Neuronal stem cell (in vitro differentiated cells): ENCODE measurements around the gene TANK.

Source experiments
- DNase-seq: peaks from one replicate; pipeline ENCODE4 v3.0.0-alpha.2; 2013; ENCODE audit warnings: low spot score
- H2AFZ ChIP-seq: one replicate; pipeline ENCODE4 v1.6.1; 2013; ENCODE audit warnings: mild to moderate bottlenecking, low read length, inconsistent platforms
- H2AK5ac ChIP-seq: 2 replicates; pipeline ENCODE4 v1.6.1; 2013; ENCODE audit warnings: low read depth, mild to moderate bottlenecking, inconsistent platforms, low read length, moderate library complexity, mixed read lengths
- H2BK120ac ChIP-seq: 2 replicates; pipeline ENCODE4 v1.6.1; 2013; ENCODE audit warnings: low read depth, mild to moderate bottlenecking, inconsistent platforms, low read length, moderate library complexity, mixed read lengths
- H2BK12ac ChIP-seq: one replicate; pipeline ENCODE4 v1.6.1; 2013; ENCODE audit warnings: low read length, inconsistent platforms
- H2BK15ac ChIP-seq: 2 replicates; pipeline ENCODE4 v1.6.1; 2013; ENCODE audit warnings: mild to moderate bottlenecking, low read length, inconsistent platforms, mixed read lengths
- H2BK5ac ChIP-seq: one replicate; pipeline ENCODE4 v1.6.1; 2013; ENCODE audit warnings: inconsistent platforms, mild to moderate bottlenecking, low read length, moderate library complexity
- H3K14ac ChIP-seq: one replicate; pipeline ENCODE4 v1.6.1; 2013; ENCODE audit warnings: low read length, inconsistent platforms
- H3K18ac ChIP-seq: 2 replicates; pipeline ENCODE4 v1.6.1; 2013; ENCODE audit warnings: low read length, inconsistent platforms
- H3K23ac ChIP-seq: 2 replicates; pipeline ENCODE4 v1.6.1; 2013; ENCODE audit warnings: low read depth, mild to moderate bottlenecking, mixed read lengths, low read length, inconsistent platforms; ENCODE audit not compliant: poor library complexity
- H3K27ac ChIP-seq: replicated peaks from 3 replicates; pipeline ENCODE4 v1.5.1; 2013; ENCODE audit warnings: low read length, inconsistent platforms
- H3K27me3 ChIP-seq, 3 experiments: 2 replicates each; pipeline ENCODE4 v1.6.1; 2013; ENCODE audit warnings: low read length in 3 of 3, mild to moderate bottlenecking in 2 of 3, inconsistent platforms in 1 of 3, low read depth in 1 of 3, mixed read lengths in 1 of 3, moderate library complexity in 1 of 3; ENCODE audit not compliant: control insufficient read depth in 3 of 3, insufficient read depth in 3 of 3
- H3K36me3 ChIP-seq, 2 donors: replicated peaks in 1 of 2; 2 replicates each; pipeline ENCODE4 v1.6.1; 2013; ENCODE audit warnings: low read length in 2 of 2; ENCODE audit not compliant: control insufficient read depth in 2 of 2, insufficient read depth in 2 of 2
- H3K4ac ChIP-seq: 2 replicates; pipeline ENCODE4 v1.6.1; 2013; ENCODE audit warnings: inconsistent platforms, mild to moderate bottlenecking, low read length, moderate library complexity
- H3K4me1 ChIP-seq, 2 donors: 1 replicate in 1 of 2; 2 replicates in 1 of 2; pipeline ENCODE4 v1.6.1; 2013; ENCODE audit warnings: low read length in 2 of 2, low read depth in 1 of 2; ENCODE audit not compliant: control insufficient read depth in 2 of 2, insufficient read depth in 1 of 2
- H3K4me2 ChIP-seq: one replicate; pipeline ENCODE4 v1.6.1; 2013; ENCODE audit warnings: mild to moderate bottlenecking, low read length, inconsistent platforms; ENCODE audit not compliant: insufficient read depth, poor library complexity, severe bottlenecking
- H3K4me3 ChIP-seq, 2 donors: 2 replicates each; pipeline ENCODE4 v1.5.1; 2013; ENCODE audit warnings: low read length in 2 of 2, mild to moderate bottlenecking in 2 of 2, inconsistent platforms in 1 of 2, moderate library complexity in 1 of 2
- H3K79me1 ChIP-seq: one replicate; pipeline ENCODE4 v1.6.1; 2013; ENCODE audit warnings: low read depth, mild to moderate bottlenecking, inconsistent platforms, low read length, moderate library complexity
- H3K9ac ChIP-seq: one replicate; pipeline ENCODE4 v1.6.1; 2013; ENCODE audit warnings: mild to moderate bottlenecking, low read depth, low read length, inconsistent platforms; ENCODE audit not compliant: poor library complexity
- H3K9me3 ChIP-seq, 2 donors: replicated peaks in 1 of 2; 2 replicates each; pipeline versions ENCODE3 to v1.6.1; 2013; ENCODE audit warnings: low read length in 2 of 2, mild to moderate bottlenecking in 2 of 2, inconsistent platforms in 1 of 2, low read depth in 1 of 2, mixed read lengths in 1 of 2, moderate library complexity in 1 of 2; ENCODE audit not compliant: control insufficient read depth in 2 of 2, insufficient read depth in 1 of 2
- H4K8ac ChIP-seq: one replicate; pipeline ENCODE4 v1.6.1; 2013; ENCODE audit warnings: low read depth, mild to moderate bottlenecking, inconsistent platforms, low read length, moderate library complexity
- H4K91ac ChIP-seq: one replicate; pipeline ENCODE4 v1.6.1; 2013; ENCODE audit warnings: low read length, low read depth, mild to moderate bottlenecking, inconsistent platforms; ENCODE audit not compliant: poor library complexity
- WGBS, 2 donors: extraction: QIAGEN DNeasy Blood & Tissue Kit; methylation state at CpG; one replicate each; pipeline ENCODE4 v1.1.7; 2013; ENCODE audit warnings: missing lambda C conversion rate in 2 of 2, mixed read lengths in 1 of 2; ENCODE audit not compliant: insufficient read length in 2 of 2, insufficient replicate concordance in 1 of 2; ENCODE audit errors: extremely low coverage in 2 of 2; 5-methylcytosine and 5-hydroxymethylcytosine counted together

Gene TANK

DNA sequence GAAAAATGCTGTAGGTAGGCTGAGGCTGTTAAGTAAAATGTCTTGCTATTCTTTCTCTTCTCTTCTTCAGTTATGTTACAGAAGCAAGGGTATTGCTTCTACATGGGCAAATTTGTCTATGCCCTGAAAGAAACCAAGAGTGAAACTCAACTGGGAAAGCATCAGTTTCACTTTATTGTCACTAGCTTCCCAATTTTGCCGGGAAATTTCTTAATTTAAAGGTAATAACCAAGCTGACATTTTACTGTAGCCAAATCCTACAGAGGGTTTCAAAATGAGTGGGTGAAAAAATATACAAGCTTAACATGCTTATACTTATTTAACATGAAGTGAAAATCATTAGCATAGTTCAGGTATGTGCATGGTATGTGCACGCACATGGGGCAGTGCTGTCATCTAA is 3.2 kb downstream of the TANK start:
- H2BK5ac ChIP-seq = no peak overlapping the region
- no peak overlapping the region for H3K4ac ChIP-seq
- H3K23ac ChIP-seq = no peak overlapping the region
- no peak overlapping the region for H3K4me3 ChIP-seq
- H2BK12ac ChIP-seq = no peak overlapping the region
- WGBS, 2 donors = no CpG with 5 or more reads among the region's 2 CpGs
- no peaks in the 10 kb centered on the region for H3K79me1 ChIP-seq
- H3K4me1 ChIP-seq = peaks cover 0 to 4% of the 10 kb centered on the region in 2 donors
- no peak overlapping the region for H3K4me2 ChIP-seq
- no peaks in the 10 kb centered on the region for H3K27me3 ChIP-seq
- no peak overlapping the region for H4K91ac ChIP-seq
- no peak overlapping the region for H2AK5ac ChIP-seq
- H4K8ac ChIP-seq = no peak overlapping the region
- H2BK120ac ChIP-seq = no peak overlapping the region
- no peak overlapping the region for H3K27ac ChIP-seq
- H3K14ac ChIP-seq = no peak overlapping the region
- H2BK15ac ChIP-seq = no peak overlapping the region
- no peak for DNase-seq
- H3K9ac ChIP-seq = no peak overlapping the region
- no peaks in the 10 kb centered on the region for H3K9me3 ChIP-seq
- H3K18ac ChIP-seq = no peak overlapping the region
- no peak overlapping the region for H2AFZ ChIP-seq
- peaks cover 1 to 34% of the 10 kb centered on the region in 2 donors for H3K36me3 ChIP-seq

DNA sequence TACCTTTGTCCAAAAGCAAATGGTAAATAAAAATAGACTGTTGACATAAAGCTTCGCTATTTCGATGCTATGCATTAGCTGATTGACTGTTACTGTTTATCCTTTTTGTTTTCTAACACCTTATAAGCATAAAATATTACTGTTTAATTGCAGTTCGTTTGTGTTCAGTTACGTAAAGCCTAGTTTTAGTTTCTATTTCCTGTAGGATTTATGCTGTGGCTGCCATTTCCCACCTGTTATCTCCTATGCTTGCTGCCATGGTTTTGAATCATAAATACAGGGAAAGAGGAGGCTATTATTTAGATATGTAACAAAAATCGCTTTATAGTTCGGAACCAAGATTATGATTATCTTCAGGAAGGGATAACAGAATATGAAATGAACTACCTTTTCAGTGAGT is 3.9 kb downstream of the TANK start:
- peaks cover 0 to 4% of the 10 kb centered on the region in 2 donors for H3K4me1 ChIP-seq
- no peak overlapping the region for H2BK120ac ChIP-seq
- no CpG with 5 or more reads among the region's 6 CpGs for WGBS, 2 donors

DNA sequence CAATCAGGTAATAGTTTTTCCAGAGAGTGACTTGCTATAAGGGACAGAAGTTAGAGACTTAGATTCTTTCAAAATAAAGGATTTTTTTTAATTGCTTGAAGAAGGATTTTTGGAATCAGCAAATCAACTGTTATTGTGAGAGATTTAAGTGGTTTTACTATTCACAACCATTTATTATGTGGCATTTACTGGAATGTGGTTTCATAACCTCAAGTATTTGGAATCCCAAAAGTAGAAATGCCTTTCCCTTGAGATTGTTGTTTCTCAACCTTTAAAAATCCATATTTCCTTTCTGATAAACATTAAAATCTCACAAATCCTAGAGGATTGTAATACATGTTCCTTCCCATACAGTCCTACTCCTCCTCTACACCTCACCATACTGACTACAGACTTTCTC is 5.0 kb downstream of the TANK start:
- H3K4me3 ChIP-seq = no peak overlapping the region
- no peak overlapping the region for H2BK12ac ChIP-seq
- no peak overlapping the region for H3K27ac ChIP-seq
- no peak overlapping the region for H4K91ac ChIP-seq
- peaks cover 0 to 4% of the 10 kb centered on the region in 2 donors for H3K4me1 ChIP-seq
- no peak overlapping the region for H3K9ac ChIP-seq
- H3K23ac ChIP-seq = no peak overlapping the region
- H3K36me3 ChIP-seq = peaks cover 1 to 34% of the 10 kb centered on the region in 2 donors
- H3K9me3 ChIP-seq = no peaks in the 10 kb centered on the region
- no peak overlapping the region for H2BK15ac ChIP-seq
- no peak overlapping the region for H4K8ac ChIP-seq
- no peak overlapping the region for H3K4me2 ChIP-seq
- no peak overlapping the region for H2BK120ac ChIP-seq
- no peaks in the 10 kb centered on the region for H3K27me3 ChIP-seq
- no peak overlapping the region for H3K4ac ChIP-seq
- no peak for DNase-seq
- H2AFZ ChIP-seq = no peak overlapping the region
- no peak overlapping the region for H3K18ac ChIP-seq
- H2BK5ac ChIP-seq = no peak overlapping the region
- H3K79me1 ChIP-seq = no peaks in the 10 kb centered on the region
- H2AK5ac ChIP-seq = no peak overlapping the region
- H3K14ac ChIP-seq = no peak overlapping the region

More for the DNA sequence above, 3.9 kb downstream of the TANK start:
- H3K27me3 ChIP-seq = no peaks in the 10 kb centered on the region
- H3K9ac ChIP-seq = no peak overlapping the region
- H3K79me1 ChIP-seq = no peaks in the 10 kb centered on the region
- no peak overlapping the region for H3K4me2 ChIP-seq
- no peak overlapping the region for H3K14ac ChIP-seq
- H4K8ac ChIP-seq = no peak overlapping the region
- H4K91ac ChIP-seq = no peak overlapping the region
- no peaks in the 10 kb centered on the region for H3K9me3 ChIP-seq
- peaks cover 1 to 34% of the 10 kb centered on the region in 2 donors for H3K36me3 ChIP-seq
- DNase-seq = no peak
- no peak overlapping the region for H2BK5ac ChIP-seq
- no peak overlapping the region for H2BK15ac ChIP-seq
- no peak overlapping the region for H3K18ac ChIP-seq
- no peak overlapping the region for H2AK5ac ChIP-seq
- H3K27ac ChIP-seq = no peak overlapping the region
- no peak overlapping the region for H2BK12ac ChIP-seq
- no peak overlapping the region for H3K4me3 ChIP-seq
- no peak overlapping the region for H2AFZ ChIP-seq
- no peak overlapping the region for H3K23ac ChIP-seq
- H3K4ac ChIP-seq = no peak overlapping the region

DNA sequence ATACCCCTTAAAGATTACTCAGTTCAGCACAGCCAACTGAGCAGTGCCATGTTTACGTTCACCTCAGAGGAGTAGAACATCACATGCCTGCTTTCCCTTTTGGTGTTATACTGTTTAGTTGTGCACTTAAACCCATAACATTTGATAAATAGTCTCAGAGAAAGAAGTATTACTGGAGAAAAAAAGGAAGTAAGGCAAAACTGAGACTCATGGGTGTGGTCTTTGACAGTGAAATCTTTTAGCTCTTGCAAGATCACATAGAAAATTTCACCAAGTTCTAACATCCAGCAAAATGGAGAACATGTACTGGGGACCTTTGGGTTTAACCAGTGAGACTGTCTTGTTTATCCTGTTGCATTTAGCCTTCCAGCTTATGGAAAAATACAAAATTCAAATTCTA is 5.6 kb downstream of the TANK start:
- no CpG with 5 or more reads among the region's 1 CpG for WGBS, 2 donors

More for the DNA sequence above, 5.6 kb downstream of the TANK start:
- no peak overlapping the region for H3K18ac ChIP-seq
- H2BK5ac ChIP-seq = no peak overlapping the region
- H2AK5ac ChIP-seq = no peak overlapping the region
- H4K91ac ChIP-seq = no peak overlapping the region
- H3K9me3 ChIP-seq = no peaks in the 10 kb centered on the region
- H3K4ac ChIP-seq = no peak overlapping the region
- H3K14ac ChIP-seq = no peak overlapping the region
- H2BK12ac ChIP-seq = no peak overlapping the region
- no peak overlapping the region for H3K4me2 ChIP-seq
- no peak overlapping the region for H3K4me3 ChIP-seq
- no peaks in the 10 kb centered on the region for H3K79me1 ChIP-seq
- H2BK15ac ChIP-seq = no peak overlapping the region
- no peak overlapping the region for H3K27ac ChIP-seq
- H3K4me1 ChIP-seq = peaks cover 0 to 4% of the 10 kb centered on the region in 2 donors
- H3K36me3 ChIP-seq = peaks cover 1 to 34% of the 10 kb centered on the region in 2 donors
- H4K8ac ChIP-seq = no peak overlapping the region
- no peaks in the 10 kb centered on the region for H3K27me3 ChIP-seq
- no peak overlapping the region for H3K9ac ChIP-seq
- H3K23ac ChIP-seq = no peak overlapping the region
- H2AFZ ChIP-seq = no peak overlapping the region
- no peak for DNase-seq
- no peak overlapping the region for H2BK120ac ChIP-seq
